WTC11 (cell line): ENCODE data around the gene RAB3D. TPM values are rescaled to one million over a fixed set of nuclear protein-coding genes. Genes with fewer than 3 reads are reported as not detected.
A peak's percentile ranks its signal among the peaks of the same experiment; 100 is the strongest.

Source experiments
- ARID4B ChIP-seq: sonication (generic); formaldehyde crosslinking; IDR thresholded peaks from 2 replicates; pipeline ENCODE4 v1.8.0; 2023; ENCODE audit warnings: missing genetic modification reagents, mild to moderate bottlenecking, borderline replicate concordance
- E2F1 ChIP-seq: sonication (generic); formaldehyde crosslinking; IDR thresholded peaks from 2 replicates; pipeline ENCODE4 v1.8.0; 2022; ENCODE audit warnings: mild to moderate bottlenecking, missing genetic modification reagents
- E2F4 ChIP-seq: sonication (generic); formaldehyde crosslinking; IDR thresholded peaks from 2 replicates; pipeline ENCODE4 v1.8.1; 2022; ENCODE audit warnings: low read depth, mild to moderate bottlenecking, moderate library complexity, missing genetic modification reagents, borderline replicate concordance
- ELF4 ChIP-seq: sonication (generic); formaldehyde crosslinking; IDR thresholded peaks from 2 replicates; pipeline ENCODE4 v1.8.1; 2022; ENCODE audit warnings: low read depth, mild to moderate bottlenecking, moderate library complexity, missing genetic modification reagents
- ERG ChIP-seq: fragments of 250-450 bp; sonication (Bioruptor Pico); IDR thresholded peaks from 2 replicates; pipeline ENCODE4 v1.8.0; 2021; ENCODE audit warnings: mild to moderate bottlenecking
- ETV6 ChIP-seq: sonication (generic); formaldehyde crosslinking; IDR thresholded peaks from 2 replicates; pipeline ENCODE4 v1.8.1; 2022; ENCODE audit warnings: mild to moderate bottlenecking, missing genetic modification reagents
- GABPB1 ChIP-seq: sonication (generic); formaldehyde crosslinking; IDR thresholded peaks from 2 replicates; pipeline ENCODE4 v1.8.1; 2023; ENCODE audit warnings: mild to moderate bottlenecking, missing genetic modification reagents
- GRHL2 ChIP-seq: fragments of 250-450 bp; sonication (Bioruptor Pico); IDR thresholded peaks from 2 replicates; pipeline ENCODE4 v1.8.0; 2022; ENCODE audit warnings: mild to moderate bottlenecking, moderate library complexity; ENCODE audit not compliant: insufficient replicate concordance, severe bottlenecking
- HMGA2 ChIP-seq: fragments of 250-450 bp; sonication (Bioruptor Pico); IDR thresholded peaks from 2 replicates; pipeline ENCODE4 v1.4.0; 2021; ENCODE audit warnings: mild to moderate bottlenecking, moderate library complexity
- IRF1 ChIP-seq: sonication (generic); formaldehyde crosslinking; IDR thresholded peaks from 2 replicates; pipeline ENCODE4 v1.8.0; 2023; ENCODE audit warnings: missing genetic modification reagents
- MYBL2 ChIP-seq: sonication (generic); formaldehyde crosslinking; IDR thresholded peaks from 2 replicates; pipeline ENCODE4 v1.8.1; 2023; ENCODE audit warnings: mild to moderate bottlenecking, moderate library complexity, missing genetic modification reagents
- NFE2L1 ChIP-seq: sonication (generic); formaldehyde crosslinking; IDR thresholded peaks from 2 replicates; pipeline ENCODE4 v1.8.1; 2023; ENCODE audit warnings: missing genetic modification reagents
- PREB ChIP-seq: sonication (generic); formaldehyde crosslinking; IDR thresholded peaks from 2 replicates; pipeline ENCODE4 v1.8.1; 2022; ENCODE audit warnings: mild to moderate bottlenecking, missing genetic modification reagents, moderate library complexity, borderline replicate concordance
- SMAD3 ChIP-seq: sonication (generic); formaldehyde crosslinking; IDR thresholded peaks from 2 replicates; pipeline ENCODE4 v1.8.0; 2022; ENCODE audit warnings: missing genetic modification reagents, mild to moderate bottlenecking, borderline replicate concordance
- SP1 ChIP-seq: sonication (generic); formaldehyde crosslinking; conservative IDR thresholded peaks from 2 replicates; pipeline ENCODE4 v1.8.1; 2022; ENCODE audit warnings: missing genetic modification reagents
- STAT6 ChIP-seq: sonication (generic); formaldehyde crosslinking; conservative IDR thresholded peaks from 2 replicates; pipeline ENCODE4 v1.8.1; 2023; ENCODE audit warnings: mild to moderate bottlenecking, low read depth, missing genetic modification reagents, moderate library complexity
- TCF7 ChIP-seq: sonication (generic); formaldehyde crosslinking; IDR thresholded peaks from 2 replicates; pipeline ENCODE4 v1.8.0; 2022; ENCODE audit warnings: mild to moderate bottlenecking, low read depth, missing genetic modification reagents, moderate library complexity
- TP53 ChIP-seq: sonication (generic); formaldehyde crosslinking; IDR thresholded peaks from 2 replicates; pipeline ENCODE4 v1.8.1; 2023; ENCODE audit warnings: mild to moderate bottlenecking, missing genetic modification reagents
- USF1 ChIP-seq: sonication (generic); formaldehyde crosslinking; IDR thresholded peaks from 2 replicates; pipeline ENCODE4 v1.8.0; 2022; ENCODE audit warnings: mild to moderate bottlenecking, missing genetic modification reagents
- ZBTB21 ChIP-seq: sonication (generic); formaldehyde crosslinking; IDR thresholded peaks from 2 replicates; pipeline ENCODE4 v1.8.1; 2023; ENCODE audit warnings: mild to moderate bottlenecking, missing genetic modification reagents, borderline replicate concordance
- ZNF232 ChIP-seq: sonication (generic); formaldehyde crosslinking; IDR thresholded peaks from 2 replicates; pipeline ENCODE4 v1.8.0; 2022; ENCODE audit warnings: mild to moderate bottlenecking, missing genetic modification reagents
- ZNF263 ChIP-seq: sonication (generic); formaldehyde crosslinking; IDR thresholded peaks from 2 replicates; pipeline ENCODE4 v1.8.1; 2022; ENCODE audit warnings: low read depth, mild to moderate bottlenecking, moderate library complexity, missing genetic modification reagents
- ZNF396 ChIP-seq: fragments of 250-450 bp; sonication (Bioruptor Pico); IDR thresholded peaks from 2 replicates; pipeline ENCODE4 v1.8.0; 2021; ENCODE audit warnings: mild to moderate bottlenecking, moderate library complexity, borderline replicate concordance
- ZNF416 ChIP-seq: fragments of 250-450 bp; sonication (Bioruptor Pico); IDR thresholded peaks from 2 replicates; pipeline ENCODE4 v1.9.0; 2021; ENCODE audit warnings: mild to moderate bottlenecking, inconsistent platforms
- total RNA-seq: library from RNA; stranded (reverse); gene quantifications from 3 replicates; pipeline ENCODE4 v1.2.3, GENCODE V29; 2021

Gene RAB3D
- total RNA-seq, 1 experiment from 2014 or later, result 18.9 TPM

GRCh38 chr19:11382898-11383705, 43.6 kb upstream of the RAB3D start (continued):
- TF ChIP-seq PREB (CRISPR knock-in tag) (no peak), ZBTB21 (CRISPR knock-in tag) (no peak), ZNF232 (CRISPR knock-in tag) (no peak), IRF1 (no peak), TP53 (CRISPR knock-in tag) (no peak), SP1 (CRISPR knock-in tag) (peak; percentile 52), ERG (CRISPR knock-in tag) (0 out of 2 replicates have a peak, but pooled peaks have one; percentile 59), HMGA2 (CRISPR knock-in tag) (no peak), ZNF416 (CRISPR knock-in tag) (no peak), MYBL2 (CRISPR knock-in tag) (0 out of 2 replicates have a peak, but pooled peaks have one; percentile 58), SMAD3 (no peak), ETV6 (CRISPR knock-in tag) (no peak), NFE2L1 (CRISPR knock-in tag) (no peak), TCF7 (CRISPR knock-in tag) (no peak), ELF4 (CRISPR knock-in tag) (no peak), ZNF396 (CRISPR knock-in tag) (peak; percentile 82; the same call in 1 of the 2 replicates), E2F4 (CRISPR knock-in tag) (peak; percentile 59; the same call in 1 of the 2 replicates), GABPB1 (no peak), GRHL2 (CRISPR knock-in tag) (no peak), STAT6 (CRISPR knock-in tag) (no peak), E2F1 (no peak), USF1 (CRISPR knock-in tag) (no peak), ZNF263 (CRISPR knock-in tag) (no peak), ARID4B (CRISPR knock-in tag) (no peak)
